Measurements from ENCODE around the gene CLEC14A. TPM values are rescaled to one million over a fixed set of nuclear protein-coding genes. Genes with fewer than 3 reads are reported as not detected.
A peak's percentile ranks its signal among the peaks of the same experiment; 100 is the strongest.

CLEC14A gene, protein sequence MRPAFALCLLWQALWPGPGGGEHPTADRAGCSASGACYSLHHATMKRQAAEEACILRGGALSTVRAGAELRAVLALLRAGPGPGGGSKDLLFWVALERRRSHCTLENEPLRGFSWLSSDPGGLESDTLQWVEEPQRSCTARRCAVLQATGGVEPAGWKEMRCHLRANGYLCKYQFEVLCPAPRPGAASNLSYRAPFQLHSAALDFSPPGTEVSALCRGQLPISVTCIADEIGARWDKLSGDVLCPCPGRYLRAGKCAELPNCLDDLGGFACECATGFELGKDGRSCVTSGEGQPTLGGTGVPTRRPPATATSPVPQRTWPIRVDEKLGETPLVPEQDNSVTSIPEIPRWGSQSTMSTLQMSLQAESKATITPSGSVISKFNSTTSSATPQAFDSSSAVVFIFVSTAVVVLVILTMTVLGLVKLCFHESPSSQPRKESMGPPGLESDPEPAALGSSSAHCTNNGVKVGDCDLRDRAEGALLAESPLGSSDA
- total RNA-seq = not detected

DNA sequence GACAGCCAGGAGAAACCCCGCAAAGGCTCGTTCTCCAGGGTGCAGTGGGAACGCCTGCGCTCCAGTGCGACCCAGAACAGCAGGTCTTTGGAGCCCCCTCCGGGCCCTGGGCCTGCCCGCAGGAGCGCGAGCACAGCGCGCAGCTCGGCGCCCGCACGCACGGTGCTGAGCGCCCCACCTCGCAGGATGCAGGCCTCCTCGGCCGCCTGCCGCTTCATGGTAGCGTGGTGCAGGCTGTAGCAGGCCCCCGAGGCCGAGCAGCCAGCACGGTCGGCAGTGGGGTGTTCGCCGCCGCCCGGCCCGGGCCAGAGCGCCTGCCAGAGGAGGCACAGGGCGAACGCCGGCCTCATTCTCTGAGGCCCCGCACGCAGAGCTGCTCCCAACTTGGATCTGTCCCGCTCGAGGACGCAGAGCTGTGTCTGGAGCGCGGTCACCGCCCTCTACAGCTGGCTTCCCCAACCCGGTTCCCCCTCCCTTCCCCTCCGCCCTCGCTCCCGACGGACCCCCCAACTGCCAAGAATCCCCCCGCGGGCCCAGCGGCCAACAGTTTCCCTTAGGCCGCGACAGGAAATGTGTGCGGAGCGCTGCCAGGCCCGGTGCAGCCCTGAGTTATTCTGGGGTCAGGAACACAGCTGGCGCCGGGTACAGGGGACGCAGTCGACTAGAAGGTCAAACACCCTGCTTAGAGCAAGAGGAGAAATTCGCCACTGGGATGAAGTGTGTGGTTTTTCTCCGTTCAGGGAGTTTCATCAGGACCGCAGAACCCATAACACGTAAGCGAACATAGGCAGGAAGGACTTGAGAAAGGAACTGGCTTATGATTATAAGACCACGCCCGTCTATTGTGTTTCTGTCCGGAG is at the start of gene CLEC14A:
Gene CLEC14A (minus strand): TSS at position 421 of the 860 bp plus-strand sequence. CDS start 71 bp downstream, at position 350.
- peak within 1 kb of the TSS; percentile 44 for H3K4me3 Mint-ChIP-seq

DNA sequence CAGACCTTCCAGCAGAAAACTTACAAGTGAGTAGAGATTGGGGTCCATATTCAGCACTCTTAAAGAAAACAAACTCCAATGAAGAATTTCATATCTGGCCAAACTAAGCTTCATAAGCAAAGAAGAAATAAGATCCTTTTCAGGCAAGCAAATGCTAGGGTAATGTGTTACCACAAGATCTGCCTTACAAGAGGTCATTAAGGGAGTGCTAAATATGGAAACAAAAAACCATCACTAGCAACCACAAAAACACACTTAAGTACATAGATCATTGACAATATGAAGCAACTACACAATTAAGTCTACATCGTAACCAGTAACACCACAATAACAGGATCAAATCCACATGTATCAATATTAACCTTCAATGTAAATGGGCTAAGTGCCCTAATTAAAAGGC is 47.1 kb upstream of the CLEC14A start:
- Mint-ChIP-seq H3K4me1 (no peaks in the 10 kb centered on the region), H3K4me3 (no peak overlapping the region), H3K27me3 (peaks cover 4% of the 10 kb centered on the region), H3K9me3 (peaks cover 4% of the 10 kb centered on the region), H3K36me3 (ENCODE audit: low read depth) (no peaks in the 10 kb centered on the region), H3K27ac (no peak overlapping the region)
- ATAC-seq (replicated peaks) = no peak

More for the DNA sequence above, at the start of gene CLEC14A:
- Mint-ChIP-seq H3K9me3 (no peaks in the 10 kb centered on the region), H3K27ac (no peak within 1 kb of the TSS), H3K27me3 (peaks cover 20% of the 10 kb centered on the region), H3K36me3 (ENCODE audit: low read depth) (no peaks in the 10 kb centered on the region), H3K4me1 (no peaks in the 10 kb centered on the region)
- peak; percentile 46 for ATAC-seq (replicated peaks)

DNA sequence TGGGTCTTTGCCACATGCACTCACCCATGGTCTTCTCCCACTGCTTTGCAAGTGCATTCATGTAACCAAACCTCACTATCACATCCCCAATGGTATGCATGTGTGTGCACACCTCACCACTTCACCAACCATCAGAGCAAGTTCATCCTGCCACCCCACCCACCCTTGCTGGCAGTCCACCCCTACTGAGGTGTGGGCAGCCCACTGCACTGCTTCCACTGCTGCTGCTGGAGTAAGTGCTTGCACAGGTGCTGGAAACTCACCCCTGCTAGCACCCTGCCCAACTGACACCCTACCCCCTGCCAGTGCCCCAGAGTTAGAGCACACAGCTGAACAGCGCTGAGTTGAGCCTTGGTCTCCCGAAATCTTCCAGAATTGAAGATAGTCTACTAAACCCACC is 46.1 kb upstream of the CLEC14A start:
- ATAC-seq (replicated peaks) = no peak
- peaks cover 4% of the 10 kb centered on the region for H3K9me3 Mint-ChIP-seq
- H3K4me3 Mint-ChIP-seq = no peak overlapping the region
- H3K27ac Mint-ChIP-seq = no peak overlapping the region
- peaks cover 4% of the 10 kb centered on the region for H3K27me3 Mint-ChIP-seq
- H3K36me3 Mint-ChIP-seq (ENCODE audit: low read depth) = no peaks in the 10 kb centered on the region
- H3K4me1 Mint-ChIP-seq = no peaks in the 10 kb centered on the region

DNA sequence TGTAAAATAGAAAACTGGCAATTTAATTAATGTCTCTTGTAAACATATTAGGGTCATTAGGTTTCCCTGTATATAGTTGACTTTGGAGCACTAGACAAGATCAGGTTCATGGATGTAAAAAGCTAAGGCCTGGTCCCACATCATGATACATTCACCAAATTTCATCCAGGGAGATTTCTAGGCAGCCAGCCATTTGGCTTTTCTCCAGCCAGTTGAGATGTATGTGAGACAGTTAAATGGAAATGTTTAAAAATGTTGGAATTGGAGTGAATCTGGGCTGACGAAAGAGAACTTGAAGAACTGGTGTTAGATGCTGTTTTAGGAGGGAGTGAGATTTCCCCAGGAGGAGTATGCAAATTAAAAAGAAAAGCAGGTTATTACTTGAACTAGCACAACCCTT is 41.8 kb upstream of the CLEC14A start:
- no peaks in the 10 kb centered on the region for H3K4me1 Mint-ChIP-seq
- peaks cover 4% of the 10 kb centered on the region for H3K27me3 Mint-ChIP-seq
- no peaks in the 10 kb centered on the region for H3K9me3 Mint-ChIP-seq
- no peak overlapping the region for H3K4me3 Mint-ChIP-seq
- H3K27ac Mint-ChIP-seq = no peak overlapping the region
- H3K36me3 Mint-ChIP-seq (ENCODE audit: low read depth) = no peaks in the 10 kb centered on the region
- ATAC-seq (replicated peaks) = no peak

DNA sequence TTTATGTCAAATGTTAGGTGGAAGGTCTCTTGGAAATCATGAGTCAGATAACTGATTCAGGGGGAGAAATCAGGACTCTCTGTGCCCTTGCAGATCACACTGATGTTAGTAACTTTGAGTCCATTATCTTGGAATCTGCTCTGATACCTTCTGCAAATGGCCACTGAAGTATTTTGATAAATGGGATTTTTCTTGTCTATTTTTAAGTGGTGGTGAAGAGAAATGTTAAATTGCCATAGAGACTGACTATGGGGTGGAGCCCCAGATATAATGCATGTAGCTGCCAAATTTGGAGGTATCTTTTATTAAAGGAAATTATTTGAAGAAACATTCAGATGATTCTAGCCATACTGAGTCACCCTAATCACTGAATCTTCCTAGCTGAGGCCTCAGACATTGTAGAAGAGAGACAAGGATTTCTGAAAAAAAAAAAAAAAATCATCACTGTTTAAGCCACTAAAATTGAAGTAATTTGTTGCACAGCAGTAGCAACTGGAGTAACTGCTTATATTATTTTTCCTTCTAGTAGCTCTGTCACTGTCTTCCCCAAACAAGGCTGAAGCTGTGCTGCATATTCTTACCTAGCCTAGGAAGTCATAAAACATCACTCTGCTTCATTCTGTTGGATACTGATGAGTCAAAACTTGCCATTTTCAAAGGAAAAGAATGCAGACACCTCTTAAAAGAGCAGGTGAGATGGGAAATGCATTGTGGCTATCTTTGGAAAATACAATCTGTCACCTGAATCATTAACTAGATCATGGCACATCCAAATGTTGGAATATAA is 36.0 kb upstream of the CLEC14A start:
- Mint-ChIP-seq H3K27ac (no peak overlapping the region), H3K4me1 (no peaks in the 10 kb centered on the region), H3K9me3 (no peaks in the 10 kb centered on the region), H3K27me3 (no peaks in the 10 kb centered on the region), H3K36me3 (ENCODE audit: low read depth) (no peaks in the 10 kb centered on the region), H3K4me3 (no peak overlapping the region)
- ATAC-seq (replicated peaks) = no peak

DNA sequence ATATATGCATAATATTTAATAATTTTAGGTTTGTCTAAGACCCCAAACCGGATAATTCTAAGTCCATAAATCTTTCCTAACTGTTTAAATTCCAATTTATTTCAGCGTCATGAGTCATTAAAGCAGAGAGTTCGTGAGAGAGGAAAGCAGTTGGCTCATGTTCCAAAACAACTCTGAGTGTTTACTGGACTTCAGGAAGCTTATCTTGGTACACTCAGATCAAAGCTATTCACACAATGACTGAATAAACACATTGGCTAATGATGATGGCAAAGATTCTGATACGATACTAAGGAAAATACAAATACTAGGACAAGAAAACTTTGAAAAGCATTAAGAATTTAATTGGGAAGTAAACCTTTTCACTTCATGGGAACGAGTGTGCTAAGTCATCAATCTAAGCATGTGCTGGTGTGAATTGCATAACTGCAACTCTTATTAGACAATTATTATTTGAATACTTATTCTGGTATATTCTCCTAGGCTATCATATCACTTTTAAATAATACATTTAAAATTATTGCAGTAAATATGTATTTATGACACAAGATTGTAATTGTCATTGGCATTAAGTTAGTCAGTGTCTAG is 34.8 kb upstream of the CLEC14A start:
- Mint-ChIP-seq H3K27ac (no peak overlapping the region), H3K4me1 (no peaks in the 10 kb centered on the region), H3K9me3 (no peaks in the 10 kb centered on the region), H3K27me3 (no peaks in the 10 kb centered on the region), H3K36me3 (ENCODE audit: low read depth) (no peaks in the 10 kb centered on the region), H3K4me3 (no peak overlapping the region)
- ATAC-seq (replicated peaks) = no peak

- Mint-ChIP-seq H3K4me1 (no peaks in the 10 kb centered on the region), H3K9me3 (peaks cover 4% of the 10 kb centered on the region), H3K27ac (no peak overlapping the region), H3K27me3 (peaks cover 4% of the 10 kb centered on the region), H3K36me3 (ENCODE audit: low read depth) (no peaks in the 10 kb centered on the region), H3K4me3 (no peak overlapping the region)
- no peak for ATAC-seq (replicated peaks)
Observed at GRCh38 chr14:38286452-38286851, 30.6 kb upstream of the CLEC14A start.

DNA sequence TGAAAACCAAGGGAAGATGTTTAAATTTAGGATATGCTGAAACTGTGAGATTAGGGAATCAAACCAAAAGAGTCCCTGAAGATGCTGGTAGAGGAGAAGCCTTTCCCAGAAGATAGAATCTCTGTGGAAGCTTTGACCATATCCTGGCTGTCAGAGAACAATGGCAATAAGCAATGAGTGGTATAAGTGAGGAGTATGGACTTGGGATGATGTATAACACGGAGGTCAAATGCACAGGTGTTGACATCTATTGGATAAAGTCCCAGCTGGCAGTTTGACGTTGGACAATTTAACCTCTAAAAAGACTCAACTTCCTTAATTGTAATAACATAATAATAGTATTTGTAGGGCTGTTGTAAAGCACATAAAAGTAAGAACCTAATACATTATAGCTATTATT is 30.1 kb upstream of the CLEC14A start:
- H3K9me3 Mint-ChIP-seq = peaks cover 4% of the 10 kb centered on the region
- no peaks in the 10 kb centered on the region for H3K36me3 Mint-ChIP-seq (ENCODE audit: low read depth)
- no peak overlapping the region for H3K27ac Mint-ChIP-seq
- peaks cover 4% of the 10 kb centered on the region for H3K27me3 Mint-ChIP-seq
- H3K4me1 Mint-ChIP-seq = no peaks in the 10 kb centered on the region
- no peak overlapping the region for H3K4me3 Mint-ChIP-seq
- no peak for ATAC-seq (replicated peaks)

DNA sequence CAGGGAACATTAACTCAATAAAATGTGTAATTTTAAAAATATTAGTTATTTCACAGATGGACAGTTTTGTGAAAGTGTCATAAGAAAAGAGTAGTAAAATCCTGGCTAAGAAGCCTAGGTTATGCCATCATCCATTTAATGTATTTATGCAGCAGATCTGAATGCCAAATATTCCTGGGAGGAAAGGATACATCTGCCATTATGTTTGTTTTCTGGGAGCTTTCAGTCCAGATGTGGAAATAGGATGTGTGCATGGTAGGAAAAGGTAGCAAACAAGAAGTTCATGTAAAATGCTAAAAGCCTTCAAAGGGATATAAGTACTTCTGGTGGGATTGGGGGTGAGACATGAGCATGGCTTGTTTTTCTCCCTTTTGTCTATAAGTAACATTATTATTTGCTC is 27.0 kb upstream of the CLEC14A start:
- no peak overlapping the region for H3K27ac Mint-ChIP-seq
- H3K36me3 Mint-ChIP-seq (ENCODE audit: low read depth) = no peaks in the 10 kb centered on the region
- no peak overlapping the region for H3K4me3 Mint-ChIP-seq
- no peaks in the 10 kb centered on the region for H3K4me1 Mint-ChIP-seq
- peaks cover 4% of the 10 kb centered on the region for H3K27me3 Mint-ChIP-seq
- no peak for ATAC-seq (replicated peaks)
- H3K9me3 Mint-ChIP-seq = peaks cover 4% of the 10 kb centered on the region

DNA sequence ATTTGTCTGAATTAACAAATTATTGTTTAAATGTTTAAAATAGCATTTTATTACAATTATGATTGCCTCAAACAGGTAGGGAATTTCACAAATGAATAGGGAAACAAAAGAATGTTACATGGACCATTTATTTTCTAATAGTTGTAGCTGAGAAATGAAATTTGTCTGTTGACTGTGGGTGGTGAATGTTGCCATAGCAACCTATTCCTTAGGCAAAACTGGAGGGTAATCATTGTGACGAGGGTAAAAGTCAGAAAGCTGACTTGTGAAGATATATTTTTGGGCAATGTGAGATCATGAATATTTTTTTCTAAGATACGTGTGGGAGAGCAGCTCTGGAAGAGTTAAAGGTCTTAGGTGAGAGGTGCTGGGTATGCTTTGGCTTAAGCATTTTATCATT is 24.2 kb upstream of the CLEC14A start:
- ATAC-seq (replicated peaks) = no peak
- peaks cover 4% of the 10 kb centered on the region for H3K9me3 Mint-ChIP-seq
- H3K27ac Mint-ChIP-seq = no peak overlapping the region
- peaks cover 4% of the 10 kb centered on the region for H3K27me3 Mint-ChIP-seq
- H3K4me3 Mint-ChIP-seq = no peak overlapping the region
- no peaks in the 10 kb centered on the region for H3K4me1 Mint-ChIP-seq
- no peaks in the 10 kb centered on the region for H3K36me3 Mint-ChIP-seq (ENCODE audit: low read depth)

- peaks cover 4% of the 10 kb centered on the region for H3K9me3 Mint-ChIP-seq
- no peak overlapping the region for H3K4me3 Mint-ChIP-seq
- peaks cover 4% of the 10 kb centered on the region for H3K27me3 Mint-ChIP-seq
- no peaks in the 10 kb centered on the region for H3K4me1 Mint-ChIP-seq
- no peak overlapping the region for H3K27ac Mint-ChIP-seq
- no peaks in the 10 kb centered on the region for H3K36me3 Mint-ChIP-seq (ENCODE audit: low read depth)
- ATAC-seq (replicated peaks) = no peak
Observed at GRCh38 chr14:38279572-38279971, 23.7 kb upstream of the CLEC14A start.

- H3K36me3 Mint-ChIP-seq (ENCODE audit: low read depth) = no peaks in the 10 kb centered on the region
- no peak overlapping the region for H3K4me3 Mint-ChIP-seq
- ATAC-seq (replicated peaks) = no peak
- H3K27me3 Mint-ChIP-seq = no peaks in the 10 kb centered on the region
- no peak overlapping the region for H3K27ac Mint-ChIP-seq
- no peaks in the 10 kb centered on the region for H3K9me3 Mint-ChIP-seq
- H3K4me1 Mint-ChIP-seq = no peaks in the 10 kb centered on the region
Observed at GRCh38 chr14:38278035-38278434, 22.1 kb upstream of the CLEC14A start.

DNA sequence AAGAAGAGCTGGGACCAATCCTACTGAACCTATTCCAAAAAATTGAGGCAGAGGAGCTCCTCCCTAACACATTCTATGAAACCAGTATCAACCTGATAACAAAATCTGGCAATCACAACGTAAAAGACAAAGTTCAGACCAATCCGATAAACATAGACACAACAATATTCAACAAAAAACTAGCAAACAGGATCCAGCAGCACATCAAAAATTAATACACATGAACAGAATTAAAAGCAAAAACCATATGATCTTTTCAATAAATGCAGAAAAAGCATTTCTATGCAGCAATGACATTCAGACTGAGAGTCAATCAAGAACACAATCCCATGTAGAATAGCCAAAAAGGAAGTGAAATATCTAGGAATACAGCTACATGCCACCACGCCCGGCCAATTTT is 7.0 kb upstream of the CLEC14A start:
- H3K4me3 Mint-ChIP-seq = no peak overlapping the region
- no peaks in the 10 kb centered on the region for H3K36me3 Mint-ChIP-seq (ENCODE audit: low read depth)
- no peaks in the 10 kb centered on the region for H3K27me3 Mint-ChIP-seq
- no peaks in the 10 kb centered on the region for H3K4me1 Mint-ChIP-seq
- H3K9me3 Mint-ChIP-seq = peaks cover 10% of the 10 kb centered on the region
- H3K27ac Mint-ChIP-seq = no peak overlapping the region
- ATAC-seq (replicated peaks) = no peak

GRCh38 chr14:38261620-38262019 is 5.7 kb upstream of the CLEC14A start:
- no peak for ATAC-seq (replicated peaks)

More at GRCh38 chr14:38261620-38262019, 5.7 kb upstream of the CLEC14A start:
- H3K9me3 Mint-ChIP-seq = peaks cover 5% of the 10 kb centered on the region
- H3K4me1 Mint-ChIP-seq = no peaks in the 10 kb centered on the region
- H3K27ac Mint-ChIP-seq = no peak overlapping the region
- no peak overlapping the region for H3K4me3 Mint-ChIP-seq
- H3K27me3 Mint-ChIP-seq = peaks cover 3% of the 10 kb centered on the region
- no peaks in the 10 kb centered on the region for H3K36me3 Mint-ChIP-seq (ENCODE audit: low read depth)

Measured in activated T-helper 17 cell treated with anti-CD3 and anti-CD28 coated beads, Interleukin-2, amount 50 U/mL, for 72 hours (primary cell).